H1 (cell line): Measurements from ENCODE around the gene DOCK1. TPM values are rescaled to one million over a fixed set of nuclear protein-coding genes. Genes with fewer than 3 reads are reported as not detected.

ENCODE experiments used
- CTCF ChIA-PET: fragments of 300-600 bp; sonication (Branson Sonifier 250); formaldehyde crosslinking; loops from one replicate; lab custom pipeline; 2021; ENCODE audit not compliant: partially characterized antibody; lab: Charles Lee
- POLR2A ChIA-PET: fragments of 300-600 bp; sonication (Branson Sonifier 250); formaldehyde crosslinking; loops from one replicate; lab custom pipeline; 2021; ENCODE audit warnings: inconsistent platforms; ENCODE audit not compliant: partially characterized antibody; lab: Charles Lee
- DNase-seq, 2 experiments: peaks; one replicate each; pipeline versions ENCODE4 v3.0.0 to v3.0.0-alpha.2; 2010 to 2022; ENCODE audit warnings: low spot score in 2 of 2, low read depth in 1 of 2, mixed read lengths in 1 of 2
- FAIRE-seq: peaks from 2 replicates; lab custom pipeline; 2011; peaks lifted over from hg19 to GRCh38; lab: Jason Lieb, UNC
- H2AFZ ChIP-seq: 2 replicates; pipeline ENCODE4 v1.8.1; 2012; ENCODE audit warnings: low read length, inconsistent platforms
- H2AK5ac ChIP-seq: 2 replicates; pipeline ENCODE4 v1.6.1; 2013; ENCODE audit warnings: low read depth, low read length
- H2BK120ac ChIP-seq: replicated peaks from 2 replicates; pipeline ENCODE3; 2013; ENCODE audit warnings: low read depth, low read length, inconsistent platforms
- H2BK12ac ChIP-seq: 2 replicates; pipeline ENCODE4 v1.6.1; 2013; ENCODE audit warnings: low read depth, low read length
- H2BK15ac ChIP-seq: 2 replicates; pipeline ENCODE4 v1.6.1; 2013; ENCODE audit warnings: low read length
- H2BK20ac ChIP-seq: 2 replicates; pipeline ENCODE4 v1.6.1; 2013; ENCODE audit warnings: low read length
- H2BK5ac ChIP-seq: 2 replicates; pipeline ENCODE4 v1.6.1; 2013; ENCODE audit warnings: low read depth, low read length
- H3K14ac ChIP-seq: 2 replicates; pipeline ENCODE4 v1.6.1; 2013; ENCODE audit warnings: inconsistent platforms; ENCODE audit not compliant: insufficient read length
- H3K18ac ChIP-seq: 2 replicates; pipeline ENCODE4 v1.6.1; 2013; ENCODE audit warnings: low read length; ENCODE audit errors: extremely low read depth
- H3K23ac ChIP-seq: 2 replicates; pipeline ENCODE4 v1.6.1; 2013; ENCODE audit warnings: inconsistent platforms; ENCODE audit not compliant: insufficient read length
- H3K23me2 ChIP-seq: 2 replicates; pipeline ENCODE4 v1.6.1; 2013; ENCODE audit warnings: low read depth, low read length
- H3K27ac ChIP-seq: 2 replicates; pipeline ENCODE4 v1.6.1; 2011; ENCODE audit warnings: low read depth, low read length, inconsistent platforms
- H3K27me3 ChIP-seq, 4 experiments: replicated peaks in 1 of 4; 1 replicate in 1 of 4; 2 replicates in 3 of 4; pipeline versions ENCODE4 v1.6.1 to v1.8.1; 2011 to 2013; ENCODE audit warnings: low read length in 3 of 4, mild to moderate bottlenecking in 3 of 4, inconsistent platforms in 2 of 4, mixed read lengths in 2 of 4, moderate library complexity in 1 of 4; ENCODE audit not compliant: control insufficient read depth in 3 of 4, insufficient read depth in 3 of 4; ENCODE audit errors: extremely low read depth in 1 of 4
- H3K36me3 ChIP-seq, 4 experiments: 2 replicates each; pipeline versions ENCODE4 v1.6.1 to v1.8.1; 2011 to 2013; ENCODE audit warnings: mild to moderate bottlenecking in 4 of 4, low read length in 3 of 4, moderate library complexity in 2 of 4, control low read depth in 1 of 4, inconsistent platforms in 1 of 4; ENCODE audit not compliant: insufficient read depth in 4 of 4, control insufficient read depth in 2 of 4
- H3K4ac ChIP-seq: replicated peaks from 2 replicates; pipeline ENCODE3; 2013; ENCODE audit warnings: low read length, low read depth, mixed read lengths, inconsistent platforms; ENCODE audit not compliant: insufficient read length
- H3K4me1 ChIP-seq, 4 experiments: replicated peaks in 1 of 4; 1 replicate in 1 of 4; 2 replicates in 3 of 4; pipeline versions ENCODE4 v1.6.1 to v1.8.1; 2011 to 2013; ENCODE audit warnings: low read length in 3 of 4, inconsistent platforms in 2 of 4, mixed read lengths in 1 of 4; ENCODE audit not compliant: insufficient read depth in 4 of 4, control insufficient read depth in 3 of 4
- H3K4me2 ChIP-seq, 2 experiments: 2 replicates each; pipeline versions ENCODE4 v1.6.1 to v1.8.1; 2011 to 2013; ENCODE audit warnings: low read depth in 2 of 2, low read length in 2 of 2, control low read depth in 1 of 2, inconsistent platforms in 1 of 2, mild to moderate bottlenecking in 1 of 2; ENCODE audit not compliant: insufficient read depth in 1 of 2
- H3K4me3 ChIP-seq, 4 experiments: fragments of 200-600, 300-600 bp in 1 of 4; sonication (generic), shearing (Covaris generic), sonication (Bioruptor Twin) in 1 of 4; 2 replicates each; pipeline versions ENCODE4 v1.5.1 to v1.8.1; 2011 to 2016; ENCODE audit warnings: low read length in 4 of 4, low read depth in 3 of 4, control low read depth in 2 of 4, inconsistent platforms in 2 of 4, mild to moderate bottlenecking in 2 of 4, mixed read lengths in 1 of 4, moderate library complexity in 1 of 4; ENCODE audit not compliant: insufficient read depth in 2 of 4; ENCODE audit errors: extremely low read depth in 1 of 4
- H3K56ac ChIP-seq: replicated peaks from 2 replicates; pipeline ENCODE3; 2013; ENCODE audit warnings: low read depth, mild to moderate bottlenecking, mixed read lengths, low read length, inconsistent platforms; ENCODE audit not compliant: insufficient read length
- H3K79me1 ChIP-seq: 2 replicates; pipeline ENCODE4 v1.6.1; 2013; ENCODE audit warnings: low read depth, low read length, control low read depth
- H3K79me2 ChIP-seq, 2 experiments: 2 replicates each; pipeline versions ENCODE4 v1.6.1 to v1.8.1; 2012 to 2013; ENCODE audit warnings: low read length in 2 of 2, mild to moderate bottlenecking in 2 of 2, inconsistent platforms in 1 of 2; ENCODE audit not compliant: insufficient read depth in 2 of 2, control insufficient read depth in 1 of 2
- H3K9ac ChIP-seq, 4 experiments: replicated peaks in 1 of 4; 1 replicate in 1 of 4; 2 replicates in 3 of 4; pipeline versions ENCODE4 v1.6.1 to v1.8.1; 2011 to 2013; ENCODE audit warnings: low read depth in 3 of 4, low read length in 3 of 4, control low read depth in 2 of 4, mild to moderate bottlenecking in 2 of 4, moderate library complexity in 2 of 4, inconsistent platforms in 1 of 4; ENCODE audit errors: extremely low read depth in 1 of 4
- H3K9me3 ChIP-seq, 2 experiments: 2 replicates each; pipeline versions ENCODE4 v1.6.1 to v1.8.1; 2012 to 2013; ENCODE audit warnings: mild to moderate bottlenecking in 2 of 2, moderate library complexity in 2 of 2, control low read depth in 1 of 2, inconsistent platforms in 1 of 2, low read depth in 1 of 2, low read length in 1 of 2, mixed read lengths in 1 of 2; ENCODE audit not compliant: insufficient read depth in 2 of 2
- H4K20me1 ChIP-seq, 2 experiments: replicated peaks in 1 of 2; 2 replicates each; pipeline versions ENCODE3 to v1.8.1; 2011 to 2013; ENCODE audit warnings: inconsistent platforms in 2 of 2, low read length in 2 of 2, mild to moderate bottlenecking in 1 of 2; ENCODE audit not compliant: insufficient read depth in 2 of 2, control insufficient read depth in 1 of 2
- H4K5ac ChIP-seq: 2 replicates; pipeline ENCODE4 v1.6.1; 2013; ENCODE audit warnings: low read length, low read depth, mixed read lengths, inconsistent platforms; ENCODE audit not compliant: insufficient read length
- H4K8ac ChIP-seq: 2 replicates; pipeline ENCODE4 v1.8.0; 2013; ENCODE audit warnings: mild to moderate bottlenecking, moderate library complexity, low read length, inconsistent platforms; ENCODE audit not compliant: insufficient read depth; ENCODE audit errors: extremely low read depth
- H4K91ac ChIP-seq: replicated peaks from 2 replicates; pipeline ENCODE3; 2013; ENCODE audit warnings: low read length, mixed read lengths, inconsistent platforms; ENCODE audit not compliant: insufficient read length
- BRCA1 ChIP-seq: IDR thresholded peaks from 2 replicates; pipeline ENCODE4 v1.6.1; 2012; ENCODE audit warnings: low read depth, low read length, improper control_type of control experiment
- CTBP2 ChIP-seq: IDR thresholded peaks from 2 replicates; pipeline ENCODE4 v1.7.0; 2011; ENCODE audit warnings: borderline replicate concordance, mild to moderate bottlenecking, moderate library complexity, mixed read lengths, low read length; ENCODE audit not compliant: insufficient read depth, insufficient read length
- E2F6 ChIP-seq: IDR thresholded peaks from 2 replicates; pipeline ENCODE4 v1.6.1; 2012; ENCODE audit warnings: inconsistent platforms
- EGR1 ChIP-seq: IDR thresholded peaks from 2 replicates; pipeline ENCODE4 v1.6.1; 2011; ENCODE audit warnings: low read depth, low read length, borderline replicate concordance
- EP300 ChIP-seq, 2 experiments: IDR thresholded peaks; 1 replicate in 1 of 2; 2 replicates in 1 of 2; pipeline ENCODE4 v1.6.1; 2011 to 2012; ENCODE audit warnings: low read depth in 2 of 2, low read length in 2 of 2, mild to moderate bottlenecking in 2 of 2, borderline replicate concordance in 1 of 2, inconsistent platforms in 1 of 2, moderate library complexity in 1 of 2
- EZH2 ChIP-seq: fragments of 200-600 bp; sonication (generic); IDR thresholded peaks from 2 replicates; pipeline ENCODE4 v1.7.1; 2012; ENCODE audit warnings: low read depth, mild to moderate bottlenecking, moderate library complexity, low read length, inconsistent platforms; ENCODE audit not compliant: severe bottlenecking
- JUND ChIP-seq: IDR thresholded peaks from 2 replicates; pipeline ENCODE4 v1.6.1; 2011; ENCODE audit warnings: mild to moderate bottlenecking, improper control_type of control experiment, low read length
- KDM1A ChIP-seq: fragments of 200-600, 300-600 bp; sonication (generic); IDR thresholded peaks from 2 replicates; pipeline ENCODE4 v1.7.1; 2016; ENCODE audit warnings: mild to moderate bottlenecking, low read length, borderline replicate concordance
- RBBP5 ChIP-seq: IDR thresholded peaks from 2 replicates; pipeline ENCODE4 v1.7.1; 2012; ENCODE audit warnings: low read depth, mild to moderate bottlenecking, inconsistent platforms, low read length, moderate library complexity, borderline replicate concordance
- SIN3A ChIP-seq, 2 experiments: IDR thresholded peaks in 1 of 2; conservative IDR thresholded peaks in 1 of 2; 2 replicates each; pipeline ENCODE4 v1.6.1; 2011 to 2012; ENCODE audit warnings: low read length in 2 of 2, improper control_type of control experiment in 1 of 2, low read depth in 1 of 2, mild to moderate bottlenecking in 1 of 2
- SP2 ChIP-seq: IDR thresholded peaks from 2 replicates; pipeline ENCODE4 v1.6.1; 2012; ENCODE audit warnings: mild to moderate bottlenecking, low read length, inconsistent platforms
- SUZ12 ChIP-seq: fragments of 200-600 bp; sonication (generic); IDR thresholded peaks from 2 replicates; pipeline ENCODE4 v1.6.1; 2012; ENCODE audit warnings: mild to moderate bottlenecking, inconsistent platforms, low read length, moderate library complexity, mixed read lengths
- TEAD4 ChIP-seq: IDR thresholded peaks from 2 replicates; pipeline ENCODE4 v1.6.1; 2012; ENCODE audit warnings: low read depth, low read length, inconsistent platforms, mixed read lengths
- YY1 ChIP-seq: IDR thresholded peaks from 2 replicates; pipeline ENCODE4 v1.6.1; 2011; ENCODE audit warnings: low read depth, mild to moderate bottlenecking, low read length
- WGBS, 2 experiments: shearing (Covaris generic) in 1 of 2; methylation state at CpG; one replicate each; pipeline versions ENCODE4 v1.1.6 to v1.1.7; 2013 to 2015; ENCODE audit warnings: low lambda C conversion rate in 2 of 2, mixed read lengths in 2 of 2, inconsistent platforms in 1 of 2, low coverage in 1 of 2, missing lambda C conversion rate in 1 of 2; ENCODE audit not compliant: insufficient replicate concordance in 2 of 2, insufficient coverage in 1 of 2, insufficient read length in 1 of 2; ENCODE audit errors: extremely low coverage in 1 of 2, missing lambda C conversion rate in 1 of 2; 5-methylcytosine and 5-hydroxymethylcytosine counted together
- polyA plus RNA-seq, 7 experiments: library from polyadenylated mRNA; depleted of rRNA in 3 of 7; stranded (reverse) in 5 of 7; unstranded in 2 of 7; fragments of >200 nt in 5 of 7; fragments of 200-250 nt in 2 of 7; gene quantifications; 1 replicate in 5 of 7; 2 replicates in 1 of 7; 4 replicates in 1 of 7; pipeline versions ENCODE4 v1.2.1 to v1.2.3, GENCODE V29; 2011 to 2013; ENCODE audit warnings: missing spikeins in 2 of 7, mixed read lengths in 2 of 7
- total RNA-seq: library from RNA; stranded (reverse); fragmentation: NEBNext Ultra II Directional; extraction: Animal tissue kit (Norgen Biotek cat#: 25700); gene quantifications from 2 replicates; pipeline ENCODE4 v1.2.1, GENCODE V29; 2021

Gene DOCK1
- total and polyA plus RNA-seq, 2 of the 8 experiments (the other 6 are each of a cell fraction or from before 2014, with no cell fraction given): 11.6 to 53.0 TPM

DNA sequence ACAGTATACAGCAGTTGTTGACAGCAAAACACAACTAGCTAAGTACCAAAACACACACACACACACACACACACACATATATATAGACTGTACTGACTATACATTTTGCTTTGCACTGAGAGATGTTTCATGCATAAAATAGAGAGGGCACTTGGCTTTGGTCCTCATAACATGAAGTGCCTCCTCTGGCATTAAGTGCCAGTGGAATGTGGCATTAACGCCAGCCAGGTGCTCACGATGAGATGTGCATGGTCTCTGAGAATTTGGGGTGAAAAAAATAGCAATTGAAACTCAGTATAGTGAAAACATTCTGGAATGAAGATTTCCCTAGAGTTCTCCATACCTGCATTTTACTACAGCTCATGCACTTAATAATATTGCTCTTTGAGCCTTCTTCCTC lies 361.2 kb downstream of the DOCK1 start:
- Histone ChIP-seq H4K5ac (no peak overlapping the region), H3K4me2 (no peak overlapping the region), H3K4me1 (no peaks in the 10 kb centered on the region), H2BK15ac (no peak overlapping the region), H3K79me1 (no peaks in the 10 kb centered on the region), H2BK5ac (no peak overlapping the region), H3K79me2 (no peaks in the 10 kb centered on the region), H3K36me3 (no peaks in the 10 kb centered on the region), H3K4me3 (no peak overlapping the region), H3K18ac (no peak overlapping the region), H3K14ac (no peak overlapping the region), H3K4ac (no peak overlapping the region), H3K27ac (no peak overlapping the region), H3K9ac (no peak overlapping the region), H4K8ac (no peak overlapping the region), H3K56ac (no peak overlapping the region), H3K23ac (no peak overlapping the region), H3K9me3 (peaks cover 0 to 3% of the 10 kb centered on the region in 2 experiments; a peak in 1 of 4 replicates), H2BK120ac (no peak overlapping the region), H4K91ac (no peak overlapping the region), H2AK5ac (no peak overlapping the region), H2BK20ac (no peak overlapping the region), H4K20me1 (no peaks in the 10 kb centered on the region), H2AFZ (no peak overlapping the region), H3K23me2 (no peaks in the 10 kb centered on the region), H3K27me3 (no peaks in the 10 kb centered on the region), H2BK12ac (no peak overlapping the region)
- ChIA-PET POLR2A (no interaction called here), CTCF (no interaction called here)
- 93% methylated on average over 2 of the region's 2 CpGs; no CpG with 5 or more reads in 1 of the 2 experiments for WGBS, 2 experiments
- no peak for FAIRE-seq
- DNase-seq: no peak
- no peak for TF ChIP-seq EGR1
- TF ChIP-seq BRCA1: no peak
- TF ChIP-seq SIN3A (conservative IDR thresholded peaks at IDR 0.05 in 1 of 2, IDR thresholded peaks at IDR 0.05 in 1 of 2; ENCODE audit: low read depth in 1 of 2, low read length in 2 of 2): no peak
- TF ChIP-seq SUZ12: no peak
- TF ChIP-seq E2F6: no peak
- TF ChIP-seq KDM1A: no peak
- no peak for TF ChIP-seq EZH2
- no peak for TF ChIP-seq YY1
- TF ChIP-seq CTBP2: no peak
- TF ChIP-seq EP300 (IDR thresholded peaks at IDR 0.05; ENCODE audit: borderline replicate concordance in 1 of 2, low read depth in 2 of 2, low read length in 2 of 2): no peak
- TF ChIP-seq TEAD4: no peak
- TF ChIP-seq SP2: no peak
- no peak for TF ChIP-seq JUND
- TF ChIP-seq RBBP5: no peak
